Type B pancreatic cell (in vitro differentiated cells): ENCODE data around the gene ELP1. TPM values are rescaled to one million over a fixed set of nuclear protein-coding genes. Genes with fewer than 3 reads are reported as not detected.
"Not testable (repeated sequence)": the region's sequence is repeated elsewhere in the genome, so short reads cannot be mapped to it uniquely, and the experiment has no call there.

Experiments
- DNase-seq: peaks from one replicate; pipeline ENCODE4 v3.0.0; 2021; ENCODE audit warnings: mixed read lengths; ENCODE audit not compliant: unreplicated experiment; ENCODE audit errors: extremely low spot score
- H3K27ac Mint-ChIP-seq: 2 replicates; pipeline ENCODE4 v1.8.0; 2021; ENCODE audit warnings: mild to moderate bottlenecking, mixed read lengths
- H3K27me3 Mint-ChIP-seq: 2 replicates; pipeline ENCODE4 v1.8.0; 2021; ENCODE audit warnings: mixed read lengths
- H3K36me3 Mint-ChIP-seq: 2 replicates; pipeline ENCODE4 v1.8.0; 2021; ENCODE audit warnings: mixed read lengths
- H3K4me1 Mint-ChIP-seq: one replicate; pipeline ENCODE4 v1.8.0; 2021; ENCODE audit warnings: mixed read lengths; ENCODE audit not compliant: unreplicated experiment
- H3K4me3 Mint-ChIP-seq: 2 replicates; pipeline ENCODE4 v1.8.0; 2021; ENCODE audit warnings: mild to moderate bottlenecking, mixed read lengths
- H3K9me3 Mint-ChIP-seq: 2 replicates; pipeline ENCODE4 v1.8.0; 2021; ENCODE audit warnings: mixed read lengths
- CTCF ChIP-seq: fragments of 200-600 bp; sonication (generic); conservative IDR thresholded peaks from 2 replicates; pipeline ENCODE4 v1.5.0; 2021; ENCODE audit warnings: antibody characterized with exemption, mild to moderate bottlenecking
- total RNA-seq: library from RNA; stranded (reverse); gene quantifications from 2 replicates; pipeline ENCODE4 v1.2.1, GENCODE V29; 2021; ENCODE audit warnings: low replicate concordance

Gene ELP1
- total RNA-seq, 1 donor from 2014 or later = 42.5 TPM

- Mint-ChIP-seq H3K4me3 (no peak overlapping the region), H3K27ac (no peak overlapping the region), H3K4me1 (peaks cover 11% of the 10 kb centered on the region), H3K9me3 (no peaks in the 10 kb centered on the region), H3K27me3 (no peaks in the 10 kb centered on the region), H3K36me3 (peaks cover 29% of the 10 kb centered on the region)
- TF ChIP-seq CTCF = no peak
- no peak for DNase-seq
These were observed 5.5 kb downstream of the ELP1 start for GRCh38 chr9:108928386-108928785.

GRCh38 chr9:108924466-108924865, 9.5 kb downstream of the ELP1 start:
- Mint-ChIP-seq H3K4me3 (no peak overlapping the region), H3K9me3 (no peaks in the 10 kb centered on the region), H3K27me3 (no peaks in the 10 kb centered on the region), H3K4me1 (no peaks in the 10 kb centered on the region), H3K36me3 (peaks cover 43% of the 10 kb centered on the region), H3K27ac (no peak overlapping the region)
- no peak for TF ChIP-seq CTCF
- no peak for DNase-seq

GRCh38 chr9:108921200-108921599, 12.7 kb downstream of the ELP1 start:
- Mint-ChIP-seq H3K9me3 (no peaks in the 10 kb centered on the region), H3K4me3 (no peak overlapping the region), H3K4me1 (no peaks in the 10 kb centered on the region), H3K27ac (no peak overlapping the region), H3K27me3 (no peaks in the 10 kb centered on the region), H3K36me3 (peaks cover 39% of the 10 kb centered on the region)
- TF ChIP-seq CTCF = no peak
- no peak for DNase-seq

GRCh38 chr9:108920401-108920800, 13.5 kb downstream of the ELP1 start:
- H3K4me1 Mint-ChIP-seq, DNase-seq, H3K27ac Mint-ChIP-seq, H3K4me3 Mint-ChIP-seq, H3K9me3 Mint-ChIP-seq, H3K27me3 Mint-ChIP-seq: not testable (repeated sequence)
- peaks cover 37% of the 10 kb centered on the region for H3K36me3 Mint-ChIP-seq

- Mint-ChIP-seq H3K36me3 (peaks cover 32% of the 10 kb centered on the region), H3K9me3 (no peaks in the 10 kb centered on the region), H3K4me3 (no peak overlapping the region), H3K27me3 (no peaks in the 10 kb centered on the region), H3K27ac (no peak overlapping the region), H3K4me1 (no peaks in the 10 kb centered on the region)
- no peak for DNase-seq
- TF ChIP-seq CTCF = no peak
These were observed 14.4 kb downstream of the ELP1 start for GRCh38 chr9:108919517-108919916.

- no peak for DNase-seq
- Mint-ChIP-seq H3K9me3 (no peaks in the 10 kb centered on the region), H3K36me3 (peaks cover 40% of the 10 kb centered on the region), H3K4me3 (no peak overlapping the region), H3K27ac (no peak overlapping the region), H3K4me1 (no peaks in the 10 kb centered on the region), H3K27me3 (no peaks in the 10 kb centered on the region)
- TF ChIP-seq CTCF = no peak
These were observed 20.5 kb downstream of the ELP1 start for GRCh38 chr9:108913391-108913790.
